ENCODE measurements around the gene GARRE1.

Gene GARRE1

DNA sequence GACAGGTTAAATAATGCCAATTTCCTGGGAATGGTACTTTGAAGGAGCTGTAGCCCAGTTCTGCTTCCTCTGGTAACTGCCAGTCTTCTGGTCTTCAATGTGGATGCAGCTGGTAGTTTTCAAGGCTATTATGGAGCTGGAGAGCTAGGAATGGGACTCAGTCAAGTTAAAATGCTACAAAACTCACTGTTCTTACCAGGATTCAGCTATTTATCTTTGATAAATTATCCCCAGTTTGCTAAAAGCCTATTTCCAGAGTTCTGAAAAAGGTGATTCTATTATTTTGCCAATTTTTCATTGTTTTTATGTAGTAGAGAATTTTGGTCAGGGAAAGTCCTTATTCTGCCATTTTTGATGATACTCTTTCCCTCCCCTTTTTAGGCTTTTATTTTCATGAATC is 40.7 kb downstream of the GARRE1 start:
- no peak for DNase-seq

DNA sequence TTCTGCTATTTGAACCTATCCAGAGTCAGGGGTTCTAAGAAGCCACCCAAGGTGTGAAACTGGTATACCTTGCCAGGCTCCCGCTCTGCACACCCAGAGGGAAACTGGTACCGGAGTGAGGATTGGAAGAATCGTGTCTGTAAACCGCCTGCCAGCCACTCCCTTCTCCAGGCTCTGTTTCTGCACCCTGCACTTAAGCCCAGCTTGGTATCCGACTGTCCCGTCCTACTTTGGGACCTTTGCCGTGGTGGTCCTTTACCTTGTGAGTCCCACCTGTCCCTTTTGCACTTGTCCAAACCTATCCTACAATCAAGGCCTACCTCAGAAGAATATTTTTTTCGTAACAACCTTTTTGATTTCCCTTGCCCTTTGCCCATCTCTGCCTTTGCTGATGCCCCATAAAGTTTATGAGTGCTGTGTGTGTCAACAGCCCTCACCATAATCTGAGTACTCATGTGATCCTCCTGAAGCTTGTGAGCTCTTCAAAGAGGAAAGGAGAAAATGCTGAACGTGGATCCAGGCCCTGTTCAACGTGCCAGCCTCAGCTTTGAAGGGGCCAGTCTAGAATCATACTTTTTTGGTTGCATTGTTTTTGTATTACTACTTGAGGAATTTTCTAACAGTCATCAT is 44.7 kb downstream of the GARRE1 start:
- no peak for DNase-seq

GRCh38 chr19:34299576-34299975 is 45.2 kb downstream of the GARRE1 start:
- no peak for DNase-seq

GRCh38 chr19:34300380-34300779 is 46.0 kb downstream of the GARRE1 start:
- DNase-seq, result no peak

DNA sequence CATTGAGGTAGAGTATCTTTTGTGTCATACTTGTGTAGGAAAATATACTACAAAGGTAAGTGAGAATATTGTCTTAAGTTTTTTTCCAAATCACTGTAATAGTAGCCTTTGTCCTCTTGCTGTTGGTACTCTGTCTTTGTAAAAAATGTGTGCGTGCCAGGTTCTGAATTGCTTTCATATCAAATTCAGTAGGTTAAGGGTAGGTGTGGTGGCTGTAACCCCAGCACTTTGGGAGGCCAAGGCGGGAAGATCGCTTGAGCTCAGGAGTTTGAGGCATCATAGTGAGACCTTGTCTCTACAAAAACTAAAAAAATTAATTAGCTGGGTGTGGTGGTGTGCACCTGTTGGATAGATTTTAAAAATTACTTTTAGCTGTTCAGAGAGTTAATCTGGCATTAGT is 46.6 kb downstream of the GARRE1 start:
- no peak for DNase-seq
